ENCODE data around the gene AGPS.
"Not testable (repeated sequence)": the region's sequence is repeated elsewhere in the genome, so short reads cannot be mapped to it uniquely, and the experiment has no call there.

The AGPS gene

GRCh38 chr2:177391822-177392372 lies 676 bp upstream of the AGPS start:
- no peak for DNase-seq

- no peak for DNase-seq
Measured at GRCh38 chr2:177393203-177393755, 706 bp downstream of the AGPS start.

- no peak for DNase-seq
Measured at GRCh38 chr2:177393824-177394593, 1.4 kb downstream of the AGPS start.

GRCh38 chr2:177394594-177394973 lies 2.0 kb downstream of the AGPS start:
- no peak for DNase-seq

GRCh38 chr2:177395351-177396065 lies 2.9 kb downstream of the AGPS start:
- DNase-seq, result no peak

- DNase-seq, result no peak
Measured at GRCh38 chr2:177396703-177397460, 4.3 kb downstream of the AGPS start.

GRCh38 chr2:177397481-177398289 lies 5.1 kb downstream of the AGPS start:
- no peak for DNase-seq

GRCh38 chr2:177398290-177398683 lies 5.7 kb downstream of the AGPS start:
- DNase-seq, result no peak

- no peak for DNase-seq
Measured at GRCh38 chr2:177398791-177399190, 6.2 kb downstream of the AGPS start.

- DNase-seq, result no peak
Measured at GRCh38 chr2:177399376-177399775, 6.8 kb downstream of the AGPS start.

- no peak for DNase-seq
Measured at GRCh38 chr2:177400337-177400923, 7.9 kb downstream of the AGPS start.

GRCh38 chr2:177402096-177402495 lies 9.5 kb downstream of the AGPS start:
- DNase-seq, result no peak

GRCh38 chr2:177403838-177404237 lies 11.3 kb downstream of the AGPS start:
- DNase-seq, result no peak

- DNase-seq, result no peak
Measured at GRCh38 chr2:177404243-177404642, 11.7 kb downstream of the AGPS start.

GRCh38 chr2:177405029-177405692 lies 12.6 kb downstream of the AGPS start:
- DNase-seq, result no peak

GRCh38 chr2:177406182-177406581 lies 13.6 kb downstream of the AGPS start:
- no peak for DNase-seq

- no peak for DNase-seq
Measured at GRCh38 chr2:177407031-177407430, 14.5 kb downstream of the AGPS start.

GRCh38 chr2:177410629-177411028 lies 18.1 kb downstream of the AGPS start:
- not testable (repeated sequence) for DNase-seq

GRCh38 chr2:177413703-177414102 lies 21.1 kb downstream of the AGPS start:
- DNase-seq, result no peak

- DNase-seq, result no peak
Measured at GRCh38 chr2:177419274-177419673, 26.7 kb downstream of the AGPS start.

GRCh38 chr2:177422271-177422670 lies 29.7 kb downstream of the AGPS start:
- no peak for DNase-seq

Measured in DMS79 treated with DMSO at 0.1 percent for 48 hours (cell line).